Thyroid gland (tissue), 4 donors: ENCODE data around the gene TRIM50.
"Not testable (repeated sequence)": the region's sequence is repeated elsewhere in the genome, so short reads cannot be mapped to it uniquely, and the experiment has no call there.

Experiments used
- POLR2A ChIP-seq, 2 donors: fragments of 450-650 bp; IDR thresholded peaks; one replicate each; pipeline ENCODE4 v1.6.1; 2017; ENCODE audit warnings: antibody characterized with exemption in 2 of 2, mild to moderate bottlenecking in 2 of 2, moderate library complexity in 1 of 2
- TF ChIP-seq, protein P1 (sequence below), 6 experiments: fragments of 200-600 bp in 3 of 6; fragments of 450-650 bp in 3 of 6; sonication (generic) in 3 of 6; IDR thresholded peaks; one replicate each; pipeline ENCODE4 v1.5.1; 2016 to 2019; ENCODE audit warnings: antibody characterized with exemption in 6 of 6, mild to moderate bottlenecking in 2 of 6, inconsistent platforms in 1 of 6, moderate library complexity in 1 of 6

DNA sequence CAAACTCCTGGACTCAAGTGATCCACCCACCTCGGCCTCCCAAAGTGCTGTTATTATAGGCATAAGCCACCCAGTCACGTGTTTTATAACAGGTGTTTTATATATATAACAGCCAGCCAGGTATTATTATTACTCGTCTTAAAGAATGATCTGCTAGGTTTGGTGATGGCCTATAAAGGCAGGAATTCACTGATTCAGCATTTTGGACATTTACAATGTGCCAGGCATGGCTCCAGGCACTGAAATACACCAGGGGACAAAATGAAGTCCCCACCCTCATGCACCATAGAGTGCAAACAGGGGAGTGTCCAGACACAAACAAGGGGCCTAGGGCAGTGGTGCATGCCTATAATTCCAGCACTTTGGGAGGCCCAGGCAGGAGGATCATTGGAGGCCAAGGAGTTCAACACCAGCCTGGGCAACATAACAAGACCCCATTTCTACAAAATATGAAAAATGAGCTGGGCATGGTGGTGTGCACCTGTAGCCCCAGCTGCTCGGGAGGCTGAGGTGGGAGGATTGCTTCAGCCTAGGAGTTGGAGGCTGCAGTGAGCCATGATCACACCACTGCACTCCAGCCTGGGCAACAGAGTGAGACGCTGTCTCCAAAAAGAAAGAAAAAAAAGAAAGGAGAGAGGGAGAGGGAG is 4.3 kb downstream of the TRIM50 start:
- TF ChIP-seq, protein P1, sequence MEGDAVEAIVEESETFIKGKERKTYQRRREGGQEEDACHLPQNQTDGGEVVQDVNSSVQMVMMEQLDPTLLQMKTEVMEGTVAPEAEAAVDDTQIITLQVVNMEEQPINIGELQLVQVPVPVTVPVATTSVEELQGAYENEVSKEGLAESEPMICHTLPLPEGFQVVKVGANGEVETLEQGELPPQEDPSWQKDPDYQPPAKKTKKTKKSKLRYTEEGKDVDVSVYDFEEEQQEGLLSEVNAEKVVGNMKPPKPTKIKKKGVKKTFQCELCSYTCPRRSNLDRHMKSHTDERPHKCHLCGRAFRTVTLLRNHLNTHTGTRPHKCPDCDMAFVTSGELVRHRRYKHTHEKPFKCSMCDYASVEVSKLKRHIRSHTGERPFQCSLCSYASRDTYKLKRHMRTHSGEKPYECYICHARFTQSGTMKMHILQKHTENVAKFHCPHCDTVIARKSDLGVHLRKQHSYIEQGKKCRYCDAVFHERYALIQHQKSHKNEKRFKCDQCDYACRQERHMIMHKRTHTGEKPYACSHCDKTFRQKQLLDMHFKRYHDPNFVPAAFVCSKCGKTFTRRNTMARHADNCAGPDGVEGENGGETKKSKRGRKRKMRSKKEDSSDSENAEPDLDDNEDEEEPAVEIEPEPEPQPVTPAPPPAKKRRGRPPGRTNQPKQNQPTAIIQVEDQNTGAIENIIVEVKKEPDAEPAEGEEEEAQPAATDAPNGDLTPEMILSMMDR (IDR thresholded peaks at IDR 0.05), result not testable (repeated sequence)
- TF ChIP-seq POLR2A (IDR thresholded peaks at IDR 0.05), result not testable (repeated sequence)
